Measurements from ENCODE around the gene TBC1D8.

TBC1D8 gene

DNA sequence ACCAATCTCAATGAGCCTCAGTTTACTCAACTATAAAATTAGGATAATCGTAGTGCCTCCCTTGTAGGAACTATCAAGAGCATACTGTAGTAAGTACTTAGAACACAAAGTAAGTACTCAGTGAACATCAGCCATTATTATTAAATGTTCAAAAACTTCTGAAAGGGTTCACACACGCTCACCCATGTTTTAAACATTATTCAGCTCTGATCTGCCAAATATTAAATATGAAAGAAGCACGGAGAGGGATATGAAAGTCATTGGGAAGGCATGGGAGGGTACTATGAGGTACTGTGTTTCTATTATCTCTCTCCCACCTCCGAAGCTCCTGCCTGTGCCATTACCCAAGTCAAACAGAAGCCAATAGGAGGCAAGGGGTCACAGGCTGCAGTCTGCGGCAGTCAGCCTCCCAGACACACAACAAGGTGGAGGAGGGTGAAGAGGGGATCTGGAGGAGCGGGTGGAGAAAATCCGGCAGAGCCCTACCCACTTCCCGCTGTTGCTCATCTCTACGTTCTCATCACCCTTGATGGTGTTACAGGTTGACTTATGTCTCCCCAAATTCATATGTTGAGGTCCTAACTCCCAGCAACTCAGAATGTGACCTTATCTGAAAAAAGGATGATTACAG is 2.0 kb upstream of the TBC1D8 start:
- no peak overlapping the region for H3K4me3 ChIP-seq (ENCODE audit: low read depth, low read length)
- TF ChIP-seq, protein P1, sequence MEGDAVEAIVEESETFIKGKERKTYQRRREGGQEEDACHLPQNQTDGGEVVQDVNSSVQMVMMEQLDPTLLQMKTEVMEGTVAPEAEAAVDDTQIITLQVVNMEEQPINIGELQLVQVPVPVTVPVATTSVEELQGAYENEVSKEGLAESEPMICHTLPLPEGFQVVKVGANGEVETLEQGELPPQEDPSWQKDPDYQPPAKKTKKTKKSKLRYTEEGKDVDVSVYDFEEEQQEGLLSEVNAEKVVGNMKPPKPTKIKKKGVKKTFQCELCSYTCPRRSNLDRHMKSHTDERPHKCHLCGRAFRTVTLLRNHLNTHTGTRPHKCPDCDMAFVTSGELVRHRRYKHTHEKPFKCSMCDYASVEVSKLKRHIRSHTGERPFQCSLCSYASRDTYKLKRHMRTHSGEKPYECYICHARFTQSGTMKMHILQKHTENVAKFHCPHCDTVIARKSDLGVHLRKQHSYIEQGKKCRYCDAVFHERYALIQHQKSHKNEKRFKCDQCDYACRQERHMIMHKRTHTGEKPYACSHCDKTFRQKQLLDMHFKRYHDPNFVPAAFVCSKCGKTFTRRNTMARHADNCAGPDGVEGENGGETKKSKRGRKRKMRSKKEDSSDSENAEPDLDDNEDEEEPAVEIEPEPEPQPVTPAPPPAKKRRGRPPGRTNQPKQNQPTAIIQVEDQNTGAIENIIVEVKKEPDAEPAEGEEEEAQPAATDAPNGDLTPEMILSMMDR (IDR thresholded peaks at IDR 0.05; ENCODE audit: low read depth, low read length) = no peak
- DNase-seq (ENCODE audit: low read depth, low spot score) = no peak
- in situ Hi-C loops (cut with HindIII; ENCODE audit: low sequenced_read_pairs) = no loop called here

DNA sequence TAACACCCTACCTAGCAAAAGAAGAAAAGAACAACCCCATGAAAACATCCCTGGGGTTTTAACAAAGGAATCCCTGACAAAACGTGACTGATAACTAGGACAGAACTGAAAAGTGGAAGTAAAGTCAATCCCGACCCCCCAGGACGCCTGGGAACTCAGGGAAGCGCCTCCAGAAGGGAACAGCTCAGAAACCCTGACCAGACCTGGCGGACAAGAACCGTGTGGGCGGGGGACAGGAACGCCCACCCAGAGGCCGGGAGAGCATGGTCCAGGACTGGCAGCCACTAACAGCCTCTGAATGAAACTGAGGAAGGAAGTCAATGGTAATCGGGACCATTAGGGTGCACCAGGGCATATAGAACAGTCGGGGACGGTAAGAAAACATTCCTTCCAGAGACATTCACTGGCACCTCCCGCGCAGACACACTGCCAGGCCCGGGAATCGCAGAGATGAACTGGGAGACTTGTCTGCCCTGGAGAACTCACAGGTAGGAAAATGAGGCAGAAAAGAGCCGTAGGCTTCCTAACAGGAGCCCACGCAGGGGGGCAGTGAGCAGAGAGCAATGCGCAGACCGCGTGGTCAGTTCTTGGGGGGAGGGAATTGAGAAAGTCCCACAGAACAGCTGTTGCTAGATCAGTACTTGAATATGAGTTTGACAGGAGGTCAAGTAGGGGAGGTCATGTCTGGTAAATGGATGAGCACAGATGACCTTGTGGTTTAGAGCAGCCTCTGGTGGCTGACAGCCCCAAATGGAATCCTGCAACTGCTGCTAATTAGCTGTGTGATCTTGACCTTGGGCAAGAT is 1.3 kb upstream of the TBC1D8 start:
- peak overlapping the region; percentile 59 for H3K4me3 ChIP-seq (ENCODE audit: low read depth, low read length)
- TF ChIP-seq, protein P1 (IDR thresholded peaks at IDR 0.05; ENCODE audit: low read depth, low read length) = peak; percentile 63
- in situ Hi-C loops (cut with HindIII; ENCODE audit: low sequenced_read_pairs) = no loop called here
- peak; percentile 35 for DNase-seq (ENCODE audit: low read depth, low spot score)

DNA sequence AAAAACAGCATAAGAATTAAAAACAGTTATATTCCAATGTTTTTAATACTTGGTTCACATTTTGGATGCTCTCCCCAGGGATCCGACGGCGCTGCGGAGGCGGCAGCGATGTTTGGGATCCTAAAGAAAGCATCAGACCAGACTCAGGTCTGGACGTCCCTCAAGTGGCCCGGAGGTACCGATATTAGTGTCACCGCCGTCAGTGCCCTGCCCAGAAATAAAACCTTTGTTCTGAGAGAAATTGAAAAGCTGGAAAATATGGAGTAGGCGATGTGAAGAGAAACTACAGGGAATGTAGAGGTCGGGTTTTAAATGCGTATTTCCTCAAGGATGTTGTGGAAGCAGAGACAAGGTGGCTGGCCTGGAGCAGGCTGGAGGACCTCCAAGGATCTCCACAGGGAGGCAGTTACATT is 683 bp upstream of the TBC1D8 start:
- TF ChIP-seq, protein P1 (IDR thresholded peaks at IDR 0.05; ENCODE audit: low read depth, low read length) = no peak
- in situ Hi-C loops (cut with HindIII; ENCODE audit: low sequenced_read_pairs) = no loop called here
- DNase-seq (ENCODE audit: low read depth, low spot score) = peak; percentile 25
- H3K4me3 ChIP-seq (ENCODE audit: low read depth, low read length) = peak overlapping the region; percentile 59

DNA sequence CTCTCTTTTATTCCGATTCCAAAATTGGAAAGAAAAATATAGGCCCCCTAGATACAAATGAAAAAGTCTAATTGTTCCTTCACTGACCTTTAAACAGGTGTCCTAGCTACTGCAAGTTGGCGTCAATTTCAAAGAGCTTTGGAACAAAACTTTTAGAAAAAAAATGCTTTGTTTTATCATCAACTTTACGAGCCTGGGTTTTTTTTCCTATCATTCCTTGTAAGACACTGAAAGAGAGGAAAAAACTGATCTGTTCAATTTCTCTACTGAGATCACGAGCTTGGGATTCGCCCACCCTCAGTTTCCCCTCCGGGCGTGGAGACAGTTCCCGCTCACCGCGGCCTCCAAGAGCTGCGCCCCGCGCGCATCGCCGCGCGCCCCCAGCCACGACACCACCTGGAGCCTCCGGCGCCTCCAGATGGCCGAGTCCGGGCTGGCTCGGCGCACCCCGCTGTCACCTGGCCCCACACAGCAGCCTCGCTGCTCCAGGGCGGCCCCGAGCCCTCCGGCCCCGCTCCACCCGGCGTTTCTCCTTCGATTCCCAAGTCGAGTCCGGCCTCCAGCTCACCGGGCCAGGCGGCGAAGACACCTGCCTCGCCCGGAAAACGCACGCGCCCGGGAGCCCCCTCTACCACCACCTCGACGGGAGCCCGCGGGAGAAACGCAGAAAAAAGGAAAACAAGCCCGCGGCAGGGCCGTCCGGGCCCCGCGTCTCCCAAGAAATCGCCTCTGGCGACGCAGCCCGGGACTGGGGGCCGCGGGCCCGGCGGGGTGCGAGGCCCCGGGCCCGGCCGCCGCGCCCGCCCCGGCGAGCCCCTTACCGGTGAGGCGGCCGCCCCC is 656 bp downstream of the TBC1D8 start:
- peak overlapping the region; percentile 63 for H3K4me3 ChIP-seq (ENCODE audit: low read depth, low read length)
- in situ Hi-C loops (cut with HindIII; ENCODE audit: low sequenced_read_pairs) = no loop called here
- TF ChIP-seq, protein P1 (IDR thresholded peaks at IDR 0.05; ENCODE audit: low read depth, low read length) = no peak
- no peak for DNase-seq (ENCODE audit: low read depth, low spot score)

DNA sequence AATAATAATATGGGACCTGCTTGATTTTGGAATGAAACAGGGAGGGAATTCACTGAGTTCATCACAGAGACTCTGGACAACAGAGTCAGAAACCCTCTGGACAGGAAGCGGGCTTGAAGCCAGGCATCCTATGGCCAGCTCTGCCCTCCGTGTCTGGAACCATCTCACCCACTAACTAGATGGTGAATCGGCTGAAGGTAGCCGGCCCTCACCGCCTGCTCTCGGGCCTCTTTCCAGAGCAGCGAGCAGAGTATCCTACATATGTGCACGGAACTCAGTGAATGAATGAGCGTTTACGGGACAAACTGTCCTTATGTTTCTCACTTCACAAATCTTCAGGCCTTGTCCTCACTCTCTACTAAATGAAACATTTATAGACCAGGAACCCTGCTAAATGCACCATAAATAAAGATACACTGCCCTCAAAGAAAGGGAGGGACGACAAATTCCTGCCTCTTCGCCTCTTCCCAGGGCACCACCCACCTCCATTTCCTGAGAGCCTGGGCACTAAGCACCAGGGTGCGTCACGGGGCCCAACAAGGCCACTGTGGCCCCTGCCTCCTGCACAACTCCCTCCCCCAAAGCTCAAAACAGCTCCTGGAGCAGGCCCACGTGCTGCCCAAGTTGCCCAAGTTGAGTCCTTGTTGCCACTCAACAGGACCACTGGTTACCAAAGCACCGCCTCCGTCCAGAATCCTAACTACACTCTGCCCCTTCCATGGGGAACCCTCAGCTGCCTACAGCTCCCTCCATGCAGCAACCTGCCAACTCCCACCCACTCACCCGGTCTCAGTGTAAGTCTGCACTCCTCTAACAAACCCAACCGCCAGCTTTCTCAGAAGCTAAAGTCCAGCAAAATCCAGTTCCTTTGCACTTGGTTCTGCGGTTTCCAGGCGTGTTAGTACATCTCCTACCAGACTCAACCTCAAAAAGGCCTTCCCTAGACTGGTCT is 1.7 kb downstream of the TBC1D8 start:
- TF ChIP-seq, protein P1 (IDR thresholded peaks at IDR 0.05; ENCODE audit: low read depth, low read length) = no peak
- peak overlapping the region; percentile 63 for H3K4me3 ChIP-seq (ENCODE audit: low read depth, low read length)
- in situ Hi-C loops (cut with HindIII; ENCODE audit: low sequenced_read_pairs) = no loop called here
- DNase-seq (ENCODE audit: low read depth, low spot score) = no peak

Data from astrocyte of the spinal cord (primary cell).